Panc1 (cell line): ENCODE data around the gene NOXA1.

Experiments used
- POLR2AphosphoS5 ChIP-seq: IDR thresholded peaks from 2 replicates; pipeline ENCODE4 v1.6.1; 2012; ENCODE audit warnings: mild to moderate bottlenecking, low read depth, low read length, moderate library complexity
- SIN3A ChIP-seq: IDR thresholded peaks from 2 replicates; pipeline ENCODE4 v1.6.1; 2012; ENCODE audit warnings: low read depth, mild to moderate bottlenecking, low read length, moderate library complexity, borderline replicate concordance; ENCODE audit not compliant: insufficient read depth
- TCF7L2 ChIP-seq: IDR thresholded peaks from 2 replicates; pipeline ENCODE4 v1.6.1; 2011; ENCODE audit warnings: mild to moderate bottlenecking, low read depth, low read length, inconsistent platforms
- TF ChIP-seq, protein P1 (sequence below): fragments of 450-650 bp; IDR thresholded peaks from 2 replicates; pipeline ENCODE4 v1.5.1; 2017; ENCODE audit warnings: mild to moderate bottlenecking
- TF ChIP-seq, protein P2 (sequence below), 2 experiments: IDR thresholded peaks; 2 replicates each; pipeline ENCODE4 v1.6.1; 2011 to 2012; ENCODE audit warnings: low read depth in 2 of 2, control low read depth in 1 of 2, low read length in 1 of 2, mild to moderate bottlenecking in 1 of 2, moderate library complexity in 1 of 2; ENCODE audit not compliant: insufficient read depth in 1 of 2

DNA sequence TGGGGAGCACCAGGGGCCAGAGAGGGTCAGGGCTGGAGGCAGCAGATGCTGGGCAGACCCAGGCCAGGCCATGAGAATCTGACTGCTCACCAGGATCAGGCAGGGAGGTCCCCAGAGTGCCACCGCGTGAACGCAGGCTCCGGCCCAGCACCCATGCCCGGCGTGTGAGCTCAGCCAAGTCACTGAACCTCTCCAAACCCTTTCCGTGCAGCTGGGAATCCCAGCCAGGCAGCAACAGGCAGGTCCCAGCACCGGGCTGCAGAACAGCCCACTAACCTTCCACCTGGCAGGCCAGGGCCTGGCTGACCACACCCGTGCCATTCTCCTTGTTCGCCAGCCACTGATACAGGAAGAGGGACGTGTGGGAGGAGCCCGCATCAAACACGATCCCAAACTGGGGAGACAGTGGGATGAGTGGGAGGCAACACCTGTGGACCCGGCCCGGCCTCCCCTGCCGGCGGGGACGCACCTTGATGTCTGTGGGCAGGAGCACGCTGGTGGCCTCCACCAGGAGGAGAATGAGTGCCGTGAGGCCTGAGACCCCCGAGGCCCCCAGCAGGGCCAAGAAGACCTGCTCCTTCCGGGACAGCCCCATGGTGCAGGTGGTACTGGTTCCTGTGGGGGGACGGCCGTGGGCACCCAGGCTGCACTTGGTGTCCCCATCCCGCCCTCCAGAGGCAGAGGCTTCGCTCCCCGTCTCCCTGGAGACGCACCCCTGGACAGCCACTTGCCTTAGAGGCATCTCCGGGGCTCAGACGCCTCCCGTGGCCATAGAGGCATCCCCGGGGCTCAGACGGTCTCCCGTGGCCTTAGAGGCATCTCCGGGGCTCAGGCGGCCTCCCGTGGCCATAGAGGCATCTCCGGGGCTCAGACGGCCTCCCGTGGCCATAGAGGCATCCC lies 14.7 kb downstream of the NOXA1 start:
- TF ChIP-seq, protein P1, sequence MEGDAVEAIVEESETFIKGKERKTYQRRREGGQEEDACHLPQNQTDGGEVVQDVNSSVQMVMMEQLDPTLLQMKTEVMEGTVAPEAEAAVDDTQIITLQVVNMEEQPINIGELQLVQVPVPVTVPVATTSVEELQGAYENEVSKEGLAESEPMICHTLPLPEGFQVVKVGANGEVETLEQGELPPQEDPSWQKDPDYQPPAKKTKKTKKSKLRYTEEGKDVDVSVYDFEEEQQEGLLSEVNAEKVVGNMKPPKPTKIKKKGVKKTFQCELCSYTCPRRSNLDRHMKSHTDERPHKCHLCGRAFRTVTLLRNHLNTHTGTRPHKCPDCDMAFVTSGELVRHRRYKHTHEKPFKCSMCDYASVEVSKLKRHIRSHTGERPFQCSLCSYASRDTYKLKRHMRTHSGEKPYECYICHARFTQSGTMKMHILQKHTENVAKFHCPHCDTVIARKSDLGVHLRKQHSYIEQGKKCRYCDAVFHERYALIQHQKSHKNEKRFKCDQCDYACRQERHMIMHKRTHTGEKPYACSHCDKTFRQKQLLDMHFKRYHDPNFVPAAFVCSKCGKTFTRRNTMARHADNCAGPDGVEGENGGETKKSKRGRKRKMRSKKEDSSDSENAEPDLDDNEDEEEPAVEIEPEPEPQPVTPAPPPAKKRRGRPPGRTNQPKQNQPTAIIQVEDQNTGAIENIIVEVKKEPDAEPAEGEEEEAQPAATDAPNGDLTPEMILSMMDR = no peak
- TF ChIP-seq SIN3A (no peak), POLR2AphosphoS5 (no peak), TCF7L2 (no peak)
- TF ChIP-seq, protein P2, sequence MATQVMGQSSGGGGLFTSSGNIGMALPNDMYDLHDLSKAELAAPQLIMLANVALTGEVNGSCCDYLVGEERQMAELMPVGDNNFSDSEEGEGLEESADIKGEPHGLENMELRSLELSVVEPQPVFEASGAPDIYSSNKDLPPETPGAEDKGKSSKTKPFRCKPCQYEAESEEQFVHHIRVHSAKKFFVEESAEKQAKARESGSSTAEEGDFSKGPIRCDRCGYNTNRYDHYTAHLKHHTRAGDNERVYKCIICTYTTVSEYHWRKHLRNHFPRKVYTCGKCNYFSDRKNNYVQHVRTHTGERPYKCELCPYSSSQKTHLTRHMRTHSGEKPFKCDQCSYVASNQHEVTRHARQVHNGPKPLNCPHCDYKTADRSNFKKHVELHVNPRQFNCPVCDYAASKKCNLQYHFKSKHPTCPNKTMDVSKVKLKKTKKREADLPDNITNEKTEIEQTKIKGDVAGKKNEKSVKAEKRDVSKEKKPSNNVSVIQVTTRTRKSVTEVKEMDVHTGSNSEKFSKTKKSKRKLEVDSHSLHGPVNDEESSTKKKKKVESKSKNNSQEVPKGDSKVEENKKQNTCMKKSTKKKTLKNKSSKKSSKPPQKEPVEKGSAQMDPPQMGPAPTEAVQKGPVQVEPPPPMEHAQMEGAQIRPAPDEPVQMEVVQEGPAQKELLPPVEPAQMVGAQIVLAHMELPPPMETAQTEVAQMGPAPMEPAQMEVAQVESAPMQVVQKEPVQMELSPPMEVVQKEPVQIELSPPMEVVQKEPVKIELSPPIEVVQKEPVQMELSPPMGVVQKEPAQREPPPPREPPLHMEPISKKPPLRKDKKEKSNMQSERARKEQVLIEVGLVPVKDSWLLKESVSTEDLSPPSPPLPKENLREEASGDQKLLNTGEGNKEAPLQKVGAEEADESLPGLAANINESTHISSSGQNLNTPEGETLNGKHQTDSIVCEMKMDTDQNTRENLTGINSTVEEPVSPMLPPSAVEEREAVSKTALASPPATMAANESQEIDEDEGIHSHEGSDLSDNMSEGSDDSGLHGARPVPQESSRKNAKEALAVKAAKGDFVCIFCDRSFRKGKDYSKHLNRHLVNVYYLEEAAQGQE (IDR thresholded peaks at IDR 0.05; ENCODE audit: insufficient read depth in 1 of 2, low read depth in 2 of 2, low read length in 1 of 2) = no peak
